ENCODE results near the gene CTSZ.
A peak's percentile ranks its signal among the peaks of the same experiment; 100 is the strongest.

Gene CTSZ

DNA sequence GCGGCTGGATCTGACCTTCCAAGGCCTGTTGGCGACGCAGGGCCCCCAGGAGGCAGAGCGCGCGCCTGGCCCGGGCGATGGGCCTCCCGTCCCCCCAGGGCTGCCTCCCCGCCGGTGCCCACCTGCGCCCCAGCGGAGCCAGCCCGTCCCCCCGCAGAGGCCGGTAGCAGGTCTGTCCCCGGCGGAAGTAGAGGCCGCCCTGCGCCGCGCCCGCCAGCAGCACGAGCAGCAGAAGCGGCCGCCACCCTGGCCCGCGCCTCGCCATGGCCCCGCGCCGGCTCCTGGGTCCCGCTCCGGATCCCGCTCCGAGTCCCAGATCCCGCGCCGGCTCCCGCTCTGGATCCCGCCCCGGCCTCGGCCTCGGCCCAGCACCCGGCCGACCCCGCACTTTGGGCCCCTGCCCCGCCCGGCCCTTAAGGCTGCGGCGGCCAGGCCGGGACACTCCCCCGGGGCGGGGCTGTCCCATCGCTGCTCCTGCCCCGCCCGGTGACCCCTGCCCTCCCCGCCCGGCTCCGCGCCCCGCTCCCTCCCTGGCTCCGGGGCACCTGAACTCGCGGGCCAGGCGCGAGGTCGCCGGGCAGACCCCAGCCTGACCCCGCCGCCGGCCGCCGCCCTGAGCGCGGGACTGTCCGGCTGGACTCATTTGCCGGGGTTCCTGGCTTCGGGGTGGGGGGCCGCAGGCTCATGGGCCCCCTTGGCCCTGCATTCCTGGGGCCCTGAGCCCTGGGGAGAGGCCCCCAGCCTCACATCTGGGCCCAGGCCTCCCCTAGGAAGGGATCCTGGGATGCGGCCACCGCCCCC is at the start of gene CTSZ:
CTSZ (minus strand) TSS at position 391 of the 801 bp plus-strand sequence; CDS start at position 265, 126 bp downstream.
- H3K27ac ChIP-seq = peak within 1 kb of the TSS; percentile 90
- TF ChIP-seq, protein P1, sequence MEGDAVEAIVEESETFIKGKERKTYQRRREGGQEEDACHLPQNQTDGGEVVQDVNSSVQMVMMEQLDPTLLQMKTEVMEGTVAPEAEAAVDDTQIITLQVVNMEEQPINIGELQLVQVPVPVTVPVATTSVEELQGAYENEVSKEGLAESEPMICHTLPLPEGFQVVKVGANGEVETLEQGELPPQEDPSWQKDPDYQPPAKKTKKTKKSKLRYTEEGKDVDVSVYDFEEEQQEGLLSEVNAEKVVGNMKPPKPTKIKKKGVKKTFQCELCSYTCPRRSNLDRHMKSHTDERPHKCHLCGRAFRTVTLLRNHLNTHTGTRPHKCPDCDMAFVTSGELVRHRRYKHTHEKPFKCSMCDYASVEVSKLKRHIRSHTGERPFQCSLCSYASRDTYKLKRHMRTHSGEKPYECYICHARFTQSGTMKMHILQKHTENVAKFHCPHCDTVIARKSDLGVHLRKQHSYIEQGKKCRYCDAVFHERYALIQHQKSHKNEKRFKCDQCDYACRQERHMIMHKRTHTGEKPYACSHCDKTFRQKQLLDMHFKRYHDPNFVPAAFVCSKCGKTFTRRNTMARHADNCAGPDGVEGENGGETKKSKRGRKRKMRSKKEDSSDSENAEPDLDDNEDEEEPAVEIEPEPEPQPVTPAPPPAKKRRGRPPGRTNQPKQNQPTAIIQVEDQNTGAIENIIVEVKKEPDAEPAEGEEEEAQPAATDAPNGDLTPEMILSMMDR (conservative IDR thresholded peaks at IDR 0.05) = no peak

DNA sequence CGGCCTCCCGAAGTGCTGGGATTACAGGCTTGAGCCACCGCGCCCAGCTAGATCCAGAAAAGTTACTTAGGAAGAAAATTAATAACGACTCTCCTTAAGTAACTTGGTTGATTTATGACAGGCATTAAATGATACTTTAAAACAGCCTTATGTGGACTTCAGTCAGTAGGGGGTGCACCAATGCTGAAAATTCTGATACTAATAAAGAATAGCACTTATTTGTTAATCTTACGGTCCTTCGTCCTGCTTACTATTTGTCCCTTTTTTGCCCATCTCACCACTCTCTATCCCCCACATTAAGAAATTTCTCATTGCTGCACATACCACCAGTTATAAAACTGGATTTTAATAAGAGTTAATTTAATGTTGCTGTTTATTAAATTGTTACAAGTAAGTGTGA is 48.2 kb upstream of the CTSZ start:
- no peak overlapping the region for H3K27ac ChIP-seq
- TF ChIP-seq, protein P1 (conservative IDR thresholded peaks at IDR 0.05) = peak; percentile 73

DNA sequence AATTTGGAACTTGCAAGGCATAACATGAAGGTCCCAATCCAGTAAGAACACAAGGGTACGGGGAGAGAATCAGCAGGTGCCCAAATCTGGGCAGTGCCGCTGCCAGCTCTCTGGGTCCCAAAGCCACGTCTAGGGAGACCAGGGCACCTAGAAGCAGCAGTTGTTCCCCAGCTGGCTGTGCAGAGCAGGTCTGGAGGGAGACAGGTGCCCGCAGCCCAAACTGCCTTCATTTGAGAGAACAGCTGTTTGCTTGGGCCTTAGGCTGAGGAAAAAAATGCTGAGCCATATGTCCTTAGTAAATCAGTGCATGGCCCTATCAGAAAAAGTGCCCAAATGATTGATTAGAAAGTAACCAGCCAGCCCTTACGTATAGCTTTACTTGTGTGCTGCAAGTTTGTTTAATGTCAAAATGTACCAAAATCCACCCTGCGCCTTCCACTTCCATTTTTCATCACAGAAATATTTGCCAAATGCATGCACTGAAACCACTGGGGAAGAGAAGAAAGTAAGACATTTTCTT is 44.7 kb upstream of the CTSZ start:
- no peak overlapping the region for H3K27ac ChIP-seq

DNA sequence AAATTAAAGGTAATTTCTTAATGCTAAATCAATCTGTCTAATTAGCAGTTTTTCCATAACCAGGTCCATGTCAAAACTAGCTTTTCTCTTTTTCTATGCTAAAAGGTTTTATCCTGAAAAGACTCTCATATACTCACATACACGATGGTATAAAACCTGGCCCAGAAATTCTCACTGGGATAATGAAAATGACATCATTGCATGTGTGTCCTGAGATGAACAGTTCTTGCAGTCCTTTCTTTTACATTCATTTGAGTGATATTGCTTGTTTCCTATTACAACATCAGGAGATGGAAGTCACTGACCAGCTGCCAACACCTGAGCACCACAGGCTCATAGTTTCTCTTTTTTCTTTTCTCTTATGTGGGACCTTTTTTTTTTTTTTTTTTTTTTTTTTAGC is 43.4 kb upstream of the CTSZ start:
- TF ChIP-seq, protein P1 (conservative IDR thresholded peaks at IDR 0.05) = no peak
- no peak overlapping the region for H3K27ac ChIP-seq

More for the DNA sequence above, 44.7 kb upstream of the CTSZ start:
- TF ChIP-seq, protein P1 (conservative IDR thresholded peaks at IDR 0.05) = no peak

DNA sequence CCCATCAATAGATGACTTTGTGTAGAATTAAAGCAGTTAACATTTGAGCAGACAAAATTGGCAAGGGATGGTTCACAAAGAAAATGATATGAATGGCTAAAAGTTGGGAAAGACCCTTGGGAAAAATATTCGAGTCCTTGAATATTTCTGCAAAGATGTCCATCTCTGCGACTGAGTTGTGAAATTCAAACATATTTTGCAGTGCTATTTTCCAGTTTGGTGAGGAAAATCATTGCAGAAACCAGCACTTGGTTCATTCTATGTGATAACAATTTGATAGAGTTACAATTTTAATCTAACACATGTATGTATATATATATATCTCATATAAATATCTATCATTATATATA is 41.6 kb upstream of the CTSZ start:
- no peak overlapping the region for H3K27ac ChIP-seq
- TF ChIP-seq, protein P1 (conservative IDR thresholded peaks at IDR 0.05) = no peak

DNA sequence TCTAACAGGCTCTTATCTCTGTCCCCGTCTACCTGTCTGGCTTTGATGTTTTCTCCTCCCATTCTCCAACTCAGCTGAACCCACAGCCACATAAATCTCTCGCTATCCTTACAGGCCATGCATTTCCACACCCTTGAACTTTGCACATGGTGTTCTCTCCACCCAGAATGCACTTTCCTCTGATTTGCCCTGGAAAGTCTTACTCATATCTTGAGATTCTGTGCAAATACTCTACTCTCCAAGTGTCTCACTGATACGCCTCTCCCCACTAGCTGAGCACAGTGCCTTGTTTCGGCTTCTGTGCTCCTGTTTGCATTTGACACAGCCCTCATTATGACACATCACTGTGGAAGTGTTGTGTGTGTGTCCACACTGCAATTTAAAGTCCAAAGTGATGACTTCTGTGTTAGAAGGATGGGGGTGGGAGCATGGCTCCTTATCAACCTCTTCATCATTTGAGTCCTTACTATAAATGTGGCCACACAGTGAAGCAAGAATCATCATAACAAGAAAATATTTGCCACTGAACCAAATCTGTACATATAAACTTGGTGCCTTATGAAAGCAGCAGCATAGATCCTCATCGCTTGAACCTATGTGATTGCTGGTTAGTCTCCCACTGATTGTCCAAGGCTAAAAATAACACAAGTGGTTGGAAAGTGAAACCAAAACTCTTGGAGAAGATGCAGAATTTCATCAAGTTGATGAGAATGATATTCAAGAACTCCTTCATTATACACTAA is 41.1 kb upstream of the CTSZ start:
- no peak overlapping the region for H3K27ac ChIP-seq
- TF ChIP-seq, protein P1 (conservative IDR thresholded peaks at IDR 0.05) = no peak

DNA sequence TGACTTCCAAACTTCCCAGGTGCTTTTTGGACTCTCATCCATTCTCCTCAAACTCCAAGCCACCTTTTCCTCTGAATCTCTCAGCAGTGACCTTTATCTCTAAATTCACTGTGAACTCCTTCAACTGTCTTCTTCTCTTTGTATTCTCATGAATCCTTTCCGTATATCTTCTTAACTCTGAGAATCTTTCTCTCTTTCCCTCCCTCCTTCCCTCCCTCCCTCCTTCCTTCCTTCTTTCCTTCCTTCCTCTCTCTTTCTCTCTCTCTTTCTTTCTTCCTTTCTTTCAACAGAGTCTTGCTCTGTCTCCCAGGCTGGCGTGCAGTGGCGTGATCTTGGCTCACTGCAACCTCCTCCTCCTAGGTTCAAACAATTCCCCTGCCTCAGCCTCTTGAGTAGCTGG is 39.8 kb upstream of the CTSZ start:
- TF ChIP-seq, protein P1 (conservative IDR thresholded peaks at IDR 0.05) = no peak

More for the DNA sequence above, 39.8 kb upstream of the CTSZ start:
- H3K27ac ChIP-seq = no peak overlapping the region

Measured in VCaP (cell line).